OCI-LY7 (cell line): Measurements from ENCODE around the gene HIP1. TPM values are rescaled to one million over a fixed set of nuclear protein-coding genes. Genes with fewer than 3 reads are reported as not detected.

Experiments used
- BruUV-seq: library from RNA; stranded (reverse); fragments of 400-500 nt; replicated peaks from 2 replicates; lab custom pipeline; 2021; lab: Mats Ljungman, UMichigan
- CTCF ChIA-PET: fragments of 300-600 bp; sonication (Branson Sonifier 250); formaldehyde crosslinking; loops from one replicate; lab custom pipeline; 2022; ENCODE audit warnings: antibody characterized with exemption; ENCODE audit not compliant: unreplicated experiment; lab: Charles Lee
- POLR2A ChIA-PET: fragments of 300-600 bp; sonication (Branson Sonifier 250); formaldehyde crosslinking; loops from one replicate; lab custom pipeline; 2022; ENCODE audit warnings: antibody characterized with exemption; lab: Charles Lee
- DNase-seq: peaks from one replicate; pipeline ENCODE4 v3.0.0-alpha.2; 2015; ENCODE audit warnings: low spot score
- H2AFZ ChIP-seq: fragments of 200-600 bp; sonication (generic), shearing (Covaris generic); 2 replicates; pipeline ENCODE4 v1.6.1; 2014; ENCODE audit warnings: mild to moderate bottlenecking, antibody characterized with exemption, low read length, moderate library complexity
- H3K27ac ChIP-seq: fragments of 200-600 bp; sonication (generic); 2 replicates; pipeline ENCODE4 v1.5.1; 2014; ENCODE audit warnings: mixed run types, low read depth, mild to moderate bottlenecking, moderate library complexity, low read length, inconsistent platforms; ENCODE audit not compliant: poor library complexity, severe bottlenecking
- H3K36me3 ChIP-seq: fragments of 200-600 bp; sonication (generic); 2 replicates; pipeline ENCODE4 v1.6.1; 2014; ENCODE audit warnings: mild to moderate bottlenecking, antibody characterized with exemption, low read length, moderate library complexity, mixed read lengths; ENCODE audit not compliant: insufficient read depth
- H3K4me1 ChIP-seq: fragments of 200-600 bp; sonication (generic); 2 replicates; pipeline ENCODE4 v1.5.1; 2014; ENCODE audit warnings: mild to moderate bottlenecking, low read length; ENCODE audit not compliant: insufficient read depth, poor library complexity, severe bottlenecking
- H3K4me2 ChIP-seq: fragments of 200-600 bp; sonication (generic); 2 replicates; pipeline ENCODE4 v1.6.1; 2014; ENCODE audit warnings: mild to moderate bottlenecking, low read length
- H3K4me3 ChIP-seq: fragments of 200-600 bp; sonication (generic); 2 replicates; pipeline ENCODE4 v1.5.1; 2014; ENCODE audit warnings: mild to moderate bottlenecking, low read depth, low read length; ENCODE audit not compliant: poor library complexity, severe bottlenecking
- H3K79me2 ChIP-seq: fragments of 200-600 bp; sonication (generic); 2 replicates; pipeline ENCODE4 v1.6.1; 2016; ENCODE audit warnings: low read depth, mild to moderate bottlenecking, low read length, moderate library complexity, mixed read lengths; ENCODE audit not compliant: insufficient read depth
- H3K9me2 ChIP-seq: fragments of 200-600 bp; sonication (generic); 2 replicates; pipeline ENCODE4 v1.6.1; 2016; ENCODE audit warnings: mild to moderate bottlenecking, low read length, mixed read lengths; ENCODE audit not compliant: insufficient read depth
- H3K9me3 ChIP-seq: fragments of 200-600 bp; sonication (generic); 2 replicates; pipeline ENCODE4 v1.6.1; 2014; ENCODE audit warnings: mild to moderate bottlenecking, mixed run types, low read length, mixed read lengths
- H4K20me1 ChIP-seq: fragments of 200-600 bp; sonication (generic); 2 replicates; pipeline ENCODE4 v1.6.1; 2014; ENCODE audit warnings: mild to moderate bottlenecking, antibody characterized with exemption, low read length, moderate library complexity, mixed read lengths; ENCODE audit not compliant: insufficient read depth
- EZH2phosphoT487 ChIP-seq: fragments of 200-600 bp; sonication (generic); IDR thresholded peaks from 2 replicates; pipeline ENCODE4 v1.6.1; 2018; ENCODE audit warnings: low read depth, borderline replicate concordance, mild to moderate bottlenecking, mixed run types, antibody characterized with exemption, low read length, moderate library complexity, mixed read lengths
- intact Hi-C: fragments of 100-400 bp; cut with micrococcal nuclease; formaldehyde crosslinking; loops from one replicate; pipeline ENCODE4 v1.10.0; 2022; ENCODE audit not compliant: unreplicated experiment
- total RNA-seq, 2 experiments: library from RNA; depleted of rRNA in 1 of 2; stranded (reverse); fragments of >200 nt in 1 of 2; shearing (Covaris generic) in 1 of 2; gene quantifications; 2 replicates each; pipeline ENCODE4 v1.2.3, GENCODE V29; 2014 to 2022
- TF ChIP-seq, protein P1 (sequence below): fragments of 200-600 bp; sonication (generic); conservative IDR thresholded peaks from 2 replicates; pipeline ENCODE4 v1.5.1; 2014; ENCODE audit warnings: mild to moderate bottlenecking, antibody characterized with exemption, low read length, moderate library complexity, mixed read lengths

HIP1 gene
- total RNA-seq, 2 experiments from 2014 or later = 15.0 to 27.8 TPM

DNA sequence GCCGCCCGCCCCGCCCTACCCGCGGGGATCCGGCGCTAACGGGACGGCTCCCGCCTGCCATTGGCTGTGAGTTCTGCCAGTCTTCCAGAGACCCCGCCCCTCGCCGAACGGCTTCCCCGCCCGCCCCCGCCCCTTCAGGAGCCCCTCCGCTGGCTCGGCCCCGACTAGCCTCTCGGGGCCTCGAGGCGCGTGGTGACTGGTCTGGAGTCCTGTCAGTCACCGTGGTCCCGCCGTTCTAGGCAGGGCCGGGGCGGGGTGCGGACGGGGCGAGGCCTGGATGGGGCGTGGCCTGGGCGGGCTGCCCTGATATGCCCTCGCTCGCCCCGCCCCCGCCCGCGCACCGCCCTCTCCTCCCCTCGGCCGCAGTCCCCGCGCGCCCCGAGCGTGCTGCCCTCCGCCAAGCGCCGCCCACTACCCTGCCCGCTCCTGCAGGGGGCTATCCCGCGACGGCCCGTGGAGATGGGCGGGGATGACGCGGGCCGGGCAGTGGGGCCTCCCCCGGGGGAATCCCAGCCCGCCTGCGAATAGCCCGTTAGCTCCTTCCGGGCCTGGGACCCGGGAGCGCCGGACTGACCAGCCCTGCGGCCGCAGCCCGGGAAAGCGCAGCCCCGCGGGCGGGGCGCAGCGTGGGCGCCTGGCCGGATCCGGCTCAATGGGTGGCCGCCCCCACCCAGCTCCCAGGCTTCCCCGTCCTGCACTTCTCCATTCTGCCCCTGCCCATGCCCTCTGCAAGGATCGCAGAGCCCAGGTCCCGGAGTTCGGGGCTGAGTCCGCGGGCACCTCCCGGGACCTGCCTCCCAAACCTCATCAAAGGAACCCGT lies 444 bp upstream of the HIP1 start:
- Histone ChIP-seq H4K20me1 (no peaks in the 10 kb centered on the region), H2AFZ (peak overlapping the region; percentile 56; the same call in 1 of the 2 replicates), H3K9me3 (no peaks in the 10 kb centered on the region), H3K36me3 (peaks cover 6% of the 10 kb centered on the region; the same call in 1 of the 2 replicates), H3K79me2 (peaks cover 34% of the 10 kb centered on the region; the same call in 1 of the 2 replicates), H3K27ac (peak overlapping the region; percentile 90), H3K4me2 (peak overlapping the region; percentile 92), H3K4me1 (peaks cover 63% of the 10 kb centered on the region), H3K9me2 (no peaks in the 10 kb centered on the region), H3K4me3 (peak overlapping the region; percentile 82)
- intact Hi-C loops = loop anchor here (1.0 to 10.0 kb wide), 5 partner anchors 14 to 214 kb away; no protein-coding TSS in a partner anchor
- TF ChIP-seq, protein P1, sequence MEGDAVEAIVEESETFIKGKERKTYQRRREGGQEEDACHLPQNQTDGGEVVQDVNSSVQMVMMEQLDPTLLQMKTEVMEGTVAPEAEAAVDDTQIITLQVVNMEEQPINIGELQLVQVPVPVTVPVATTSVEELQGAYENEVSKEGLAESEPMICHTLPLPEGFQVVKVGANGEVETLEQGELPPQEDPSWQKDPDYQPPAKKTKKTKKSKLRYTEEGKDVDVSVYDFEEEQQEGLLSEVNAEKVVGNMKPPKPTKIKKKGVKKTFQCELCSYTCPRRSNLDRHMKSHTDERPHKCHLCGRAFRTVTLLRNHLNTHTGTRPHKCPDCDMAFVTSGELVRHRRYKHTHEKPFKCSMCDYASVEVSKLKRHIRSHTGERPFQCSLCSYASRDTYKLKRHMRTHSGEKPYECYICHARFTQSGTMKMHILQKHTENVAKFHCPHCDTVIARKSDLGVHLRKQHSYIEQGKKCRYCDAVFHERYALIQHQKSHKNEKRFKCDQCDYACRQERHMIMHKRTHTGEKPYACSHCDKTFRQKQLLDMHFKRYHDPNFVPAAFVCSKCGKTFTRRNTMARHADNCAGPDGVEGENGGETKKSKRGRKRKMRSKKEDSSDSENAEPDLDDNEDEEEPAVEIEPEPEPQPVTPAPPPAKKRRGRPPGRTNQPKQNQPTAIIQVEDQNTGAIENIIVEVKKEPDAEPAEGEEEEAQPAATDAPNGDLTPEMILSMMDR = no peak
- TF ChIP-seq EZH2phosphoT487 = no peak
- no TSS peak for BruUV-seq
- ChIA-PET POLR2A (interaction anchor here (0.6 to 2.7 kb wide), 9 partner anchors 9 to 1457 kb away, joined by 3 to 17 read pairs (median 4); no protein-coding TSS in a partner anchor), CTCF (no interaction called here)
- peak; percentile 99 for DNase-seq

DNA sequence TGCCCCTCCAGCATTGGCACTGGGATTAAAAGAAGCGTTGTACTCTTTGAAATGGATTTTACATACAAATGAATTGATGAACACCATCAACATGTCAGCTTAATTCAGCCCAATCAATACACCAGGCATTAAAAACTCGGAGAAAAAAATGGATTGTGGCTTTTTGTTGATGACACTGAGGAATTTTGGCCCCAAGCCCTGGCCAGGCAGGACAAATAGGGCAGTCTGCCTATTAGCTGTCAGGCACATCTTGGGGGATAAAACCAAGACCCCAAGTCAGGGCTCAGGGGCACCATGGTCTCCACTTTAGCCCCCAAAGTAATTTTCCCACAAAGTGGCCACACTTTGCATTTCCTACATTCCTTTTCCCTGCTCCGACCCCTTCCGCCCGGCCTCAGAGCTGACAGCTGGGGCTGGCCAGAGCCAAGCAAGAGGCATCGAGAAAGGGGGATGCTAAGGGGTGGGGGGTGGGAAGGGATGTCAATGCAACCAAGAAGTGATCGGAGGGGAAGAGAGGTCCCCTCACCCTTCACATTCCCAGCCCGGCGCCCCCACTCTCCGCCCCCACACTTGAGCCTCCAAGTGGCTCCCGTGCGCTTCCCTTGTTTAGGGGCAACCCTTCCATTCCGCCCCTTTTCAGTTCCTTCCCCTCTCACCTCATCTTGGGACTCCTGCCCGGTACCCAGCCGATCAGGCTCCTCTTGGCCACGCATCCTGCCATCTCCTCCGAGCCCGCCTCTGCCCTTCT lies 711 bp downstream of the HIP1 start:
- peak; percentile 35 for DNase-seq
- no peaks in the 10 kb centered on the region for H4K20me1 ChIP-seq
- H3K36me3 ChIP-seq = peaks cover 7% of the 10 kb centered on the region; the same call in 1 of the 2 replicates
- H3K9me2 ChIP-seq = no peaks in the 10 kb centered on the region
- H3K4me1 ChIP-seq = peaks cover 69% of the 10 kb centered on the region
- H3K79me2 ChIP-seq = peaks cover 34% of the 10 kb centered on the region; the same call in 1 of the 2 replicates
- BruUV-seq = no TSS peak
- peak overlapping the region; percentile 42 for H3K27ac ChIP-seq
- H3K4me3 ChIP-seq = peak overlapping the region; percentile 82
- H2AFZ ChIP-seq = peak overlapping the region; percentile 56; the same call in 1 of the 2 replicates
- ChIA-PET CTCF (interaction anchor here (0.6 kb wide), 1 partner anchor 17 kb away, joined by 6 read pairs; no protein-coding TSS in a partner anchor), POLR2A (interaction anchor here (1.7 kb wide), 1 partner anchor 26 kb away, joined by 5 read pairs; no protein-coding TSS in a partner anchor)
- no peaks in the 10 kb centered on the region for H3K9me3 ChIP-seq
- peak overlapping the region; percentile 92 for H3K4me2 ChIP-seq
- intact Hi-C loops = loop anchor here (2.0 to 10.0 kb wide), 4 partner anchors 13 to 213 kb away; no protein-coding TSS in a partner anchor
- TF ChIP-seq EZH2phosphoT487 = no peak
